K562 (cell line): ENCODE results near the gene VMP1. TPM values are rescaled to one million over a fixed set of nuclear protein-coding genes. Genes with fewer than 3 reads are reported as not detected.
A peak's percentile ranks its signal among the peaks of the same experiment; 100 is the strongest.

Experiments used
- ATAC-seq: fragments of 200-7000 bp; cut with Tn5 transposase; 3 replicates; pipeline ENCODE4 v1.9.1; 2020; ENCODE audit warnings: moderate library complexity
- BruUV-seq: library from RNA; stranded (reverse); fragments of 400-500 nt; replicated peaks from 2 replicates; lab custom pipeline; 2021; lab: Mats Ljungman, UMichigan
- CTCF ChIA-PET: fragments of 300-600 bp; formaldehyde crosslinking; extraction: SDS; loops from one replicate; lab custom pipeline; 2021; ENCODE audit warnings: low intra/inter-chr PET ratio; lab: Yijun Ruan, JAX
- POLR2A ChIA-PET: fragments of 300-600, 350-650 bp; sonication (Branson Sonifier 250); formaldehyde crosslinking; extraction: SDS; loops from one replicate; lab custom pipeline; 2021; ENCODE audit warnings: antibody characterized with exemption, inconsistent platforms; lab: Yijun Ruan, JAX
- DNase-seq, 4 experiments: peaks; one replicate each; pipeline versions ENCODE4 v3.0.0 to v3.0.0-alpha.2; 2011 to 2018; ENCODE audit warnings: low spot score in 3 of 4, mixed read lengths in 3 of 4; ENCODE audit errors: extremely low read depth in 1 of 4
- FAIRE-seq: peaks from 2 replicates; lab custom pipeline; 2011; peaks lifted over from hg19 to GRCh38; lab: Jason Lieb, UNC
- H2AFZ ChIP-seq: 2 replicates; pipeline ENCODE4 v1.6.0; 2011; ENCODE audit warnings: low read depth, low read length, control low read depth, inconsistent platforms
- H3K27ac ChIP-seq: fragments of 200-600 bp; 3 replicates; pipeline ENCODE4 v1.8.0; 2011; ENCODE audit warnings: low read depth, mild to moderate bottlenecking, control low read depth, inconsistent platforms, low read length, moderate library complexity, mixed read lengths; ENCODE audit errors: extremely low read depth
- H3K27me3 ChIP-seq, 2 experiments: fragments of 300-600 bp in 1 of 2; 2 replicates in 1 of 2; 3 replicates in 1 of 2; pipeline versions ENCODE4 v1.6.0 to v1.8.0; 2011; ENCODE audit warnings: inconsistent platforms in 2 of 2, low read length in 2 of 2, mild to moderate bottlenecking in 1 of 2, mixed read lengths in 1 of 2, moderate library complexity in 1 of 2; ENCODE audit not compliant: control insufficient read depth in 2 of 2, insufficient read depth in 2 of 2
- H3K36me3 ChIP-seq: fragments of 300-600 bp; 3 replicates; pipeline ENCODE4 v1.8.0; 2011; ENCODE audit warnings: mild to moderate bottlenecking, low read length, inconsistent platforms; ENCODE audit not compliant: control insufficient read depth, insufficient read depth
- H3K4me1 ChIP-seq, 2 experiments: fragments of 200-600 bp in 1 of 2; replicated peaks in 1 of 2; 2 replicates in 1 of 2; 3 replicates in 1 of 2; pipeline versions ENCODE4 v1.5.1 to v1.8.0; 2011; ENCODE audit warnings: inconsistent platforms in 2 of 2, low read length in 2 of 2, mild to moderate bottlenecking in 1 of 2, mixed read lengths in 1 of 2, moderate library complexity in 1 of 2; ENCODE audit not compliant: control insufficient read depth in 2 of 2, insufficient read depth in 2 of 2
- H3K4me2 ChIP-seq: 2 replicates; pipeline ENCODE4 v1.6.1; 2011; ENCODE audit warnings: low read length, control low read depth, inconsistent platforms, mixed read lengths; ENCODE audit not compliant: insufficient read depth
- H3K4me3 ChIP-seq: fragments of 200-600 bp; sonication (generic), shearing (Covaris generic); 2 replicates; pipeline ENCODE4 v1.5.1; 2016; ENCODE audit warnings: control low read depth, inconsistent platforms
- H3K79me2 ChIP-seq: fragments of 200-600 bp; 3 replicates; pipeline ENCODE4 v1.8.0; 2011; ENCODE audit warnings: low read length, inconsistent platforms; ENCODE audit not compliant: control insufficient read depth, insufficient read depth
- H3K9ac ChIP-seq, 2 experiments: 2 replicates each; pipeline versions ENCODE4 v1.6.0 to v1.6.1; 2011; ENCODE audit warnings: low read depth in 2 of 2, low read length in 2 of 2, control low read depth in 1 of 2, inconsistent platforms in 1 of 2, mild to moderate bottlenecking in 1 of 2, mixed read lengths in 1 of 2; ENCODE audit not compliant: insufficient read depth in 1 of 2
- H3K9me1 ChIP-seq: one replicate; pipeline ENCODE4 v1.6.0; 2011; ENCODE audit warnings: inconsistent platforms, mild to moderate bottlenecking, low read length, moderate library complexity; ENCODE audit not compliant: control insufficient read depth, insufficient read depth
- H3K9me3 ChIP-seq: replicated peaks from 2 replicates; pipeline ENCODE4 v1.5.1; 2011; ENCODE audit warnings: low read depth, low read length, inconsistent platforms; ENCODE audit not compliant: control insufficient read depth, insufficient read depth
- H4K20me1 ChIP-seq: replicated peaks from 2 replicates; pipeline ENCODE4 v1.6.1; 2011; ENCODE audit warnings: low read length, inconsistent platforms, mixed read lengths; ENCODE audit not compliant: control insufficient read depth, insufficient read depth
- ATF7 ChIP-seq: fragments of 450-650 bp; IDR thresholded peaks from 2 replicates; pipeline ENCODE4 v1.7.1; 2014; ENCODE audit warnings: mild to moderate bottlenecking, moderate library complexity
- BCLAF1 ChIP-seq, 2 experiments: fragments of 450-650 bp in 1 of 2; IDR thresholded peaks; 2 replicates each; pipeline ENCODE4 v1.6.1; 2011 to 2017; ENCODE audit warnings: low read depth in 2 of 2, antibody characterized with exemption in 1 of 2, borderline replicate concordance in 1 of 2, low read length in 1 of 2, mild to moderate bottlenecking in 1 of 2, mixed read lengths in 1 of 2; ENCODE audit not compliant: control insufficient read depth in 1 of 2
- FOSL1 ChIP-seq: fragments of 200-800 bp; sonication (Bioruptor generic); conservative IDR thresholded peaks from 2 replicates; pipeline ENCODE4 v1.6.1; 2016; ENCODE audit warnings: missing genetic modification characterization, missing compliant biosample characterization
- GTF3C2 ChIP-seq: IDR thresholded peaks from 3 replicates; pipeline ENCODE4 v1.6.1; 2011; ENCODE audit warnings: borderline replicate concordance, mild to moderate bottlenecking, moderate library complexity; ENCODE audit not compliant: insufficient read length; ENCODE audit errors: extremely low read depth
- POLR3A ChIP-seq: IDR thresholded peaks from 2 replicates; pipeline ENCODE4 v1.6.1; 2011; ENCODE audit warnings: borderline replicate concordance, mild to moderate bottlenecking, moderate library complexity; ENCODE audit not compliant: insufficient read length, insufficient read depth; ENCODE audit errors: extremely low read depth
- PYGO2 ChIP-seq: fragments of 450-650 bp; IDR thresholded peaks from 2 replicates; pipeline ENCODE4 v1.6.1; 2016; ENCODE audit warnings: mild to moderate bottlenecking, missing genetic modification characterization, moderate library complexity, missing compliant biosample characterization
- RBM14 ChIP-seq: fragments of 200-400 bp; formaldehyde crosslinking; IDR thresholded peaks from 2 replicates; pipeline ENCODE4 v1.6.1; 2018; ENCODE audit warnings: low read depth, mild to moderate bottlenecking, low read length, moderate library complexity, borderline replicate concordance; ENCODE audit not compliant: insufficient read depth
- ZFPM2 ChIP-seq: fragments of 250-450 bp; sonication (Bioruptor Pico); IDR thresholded peaks from 2 replicates; pipeline ENCODE4 v1.5.1; 2022; ENCODE audit warnings: mild to moderate bottlenecking
- ZNF766 ChIP-seq: fragments of 200-800 bp; sonication (Bioruptor generic); conservative IDR thresholded peaks from 2 replicates; pipeline ENCODE4 v1.6.1; 2016; ENCODE audit warnings: missing genetic modification characterization, missing compliant biosample characterization
- WGBS: fragments of 100-300 bp; shearing (Covaris generic); methylation state at CpG from one replicate; pipeline ENCODE4 v1.1.6; 2016; ENCODE audit warnings: low coverage, mixed read lengths; ENCODE audit not compliant: insufficient coverage; ENCODE audit errors: missing lambda C conversion rate; 5-methylcytosine and 5-hydroxymethylcytosine counted together
- in situ Hi-C: fragments of 300-500 bp; cut with MboI; formaldehyde crosslinking; loops from 4 replicates; pipeline ENCODE4 v1.15.0; 2018; ENCODE audit warnings: inconsistent platforms, mixed read lengths
- intact Hi-C: fragments of 100-400 bp; cut with micrococcal nuclease; formaldehyde crosslinking; loops from 2 replicates; pipeline ENCODE4 v1.14.2; 2022
- polyA plus RNA-seq, 8 experiments: library from polyadenylated mRNA; depleted of rRNA in 4 of 8; stranded (reverse) in 5 of 8; unstranded in 3 of 8; fragments of >200 nt; fragmentation: Nextera tagmentation in 2 of 8; fragmentation: Illumina TruSeq in 1 of 8; extraction: Ambion mirVana in 2 of 8; extraction: Trizol in 1 of 8; gene quantifications; 2 replicates each; pipeline versions ENCODE4 v1.2.1 to v1.2.3, GENCODE V29; 2011 to 2014; ENCODE audit warnings: inconsistent platforms in 1 of 8, missing spikeins in 1 of 8
- total RNA-seq, 7 experiments: library from RNA; depleted of rRNA in 6 of 7; stranded (reverse); fragments of >200 nt in 6 of 7; fragmentation: Illumina TruSeq in 2 of 7; extraction: Trizol in 2 of 7; gene quantifications; 2 replicates each; pipeline versions ENCODE4 v1.2.1 to v1.2.3, GENCODE V29; 2011 to 2021; ENCODE audit warnings: low replicate concordance in 1 of 7
- TF ChIP-seq, protein P1 (sequence below), 3 experiments: fragments of 200-800 bp in 1 of 3; fragments of 250-450 bp in 1 of 3; fragments of 450-650 bp in 1 of 3; sonication (Bioruptor Pico) in 1 of 3; sonication (Bioruptor generic) in 1 of 3; formaldehyde crosslinking in 1 of 3; IDR thresholded peaks; 2 replicates each; pipeline versions ENCODE4 v1.6.1 to v1.8.0; 2016 to 2022; ENCODE audit warnings: mild to moderate bottlenecking in 2 of 3, missing genetic modification characterization in 2 of 3, missing compliant biosample characterization in 1 of 3, moderate library complexity in 1 of 3

The VMP1 gene
- total and polyA plus RNA-seq, 9 of the 15 experiments (the other 6 are each of a cell fraction or from before 2014, with no cell fraction given): 123 to 304 (median 151) TPM

DNA sequence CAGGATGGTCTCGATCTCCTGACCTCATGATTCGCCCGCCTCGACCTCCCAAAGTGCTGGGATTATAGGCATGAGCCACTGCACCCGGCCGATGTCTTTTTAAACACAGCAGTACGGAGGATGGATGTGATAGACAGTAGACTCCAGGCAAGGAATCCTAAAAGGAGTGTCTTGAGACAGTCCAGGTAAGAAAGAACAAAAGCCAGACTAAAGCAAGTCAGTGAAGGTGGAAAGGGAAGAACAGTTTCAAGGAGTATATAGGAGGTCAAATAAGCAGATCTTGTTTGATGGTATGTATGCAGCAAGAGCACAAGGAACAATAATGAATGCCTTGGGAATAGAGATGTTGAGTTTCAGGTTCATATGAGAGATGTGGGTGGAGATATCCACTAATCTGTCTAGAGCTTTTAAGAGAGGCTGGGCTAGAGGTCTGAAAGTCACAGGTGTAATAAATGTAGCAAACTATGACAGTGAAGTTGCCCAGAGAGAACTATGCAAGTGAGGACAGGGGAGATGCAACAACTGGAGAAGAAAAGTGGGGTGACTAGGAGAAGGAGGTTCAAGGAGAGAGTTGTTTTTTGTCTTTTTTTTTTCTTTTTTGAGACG is 180.8 kb downstream of the VMP1 start:
- peaks cover 7 to 8% of the 10 kb centered on the region in 2 experiments; a peak in 4 of 5 replicates for H3K4me1 ChIP-seq
- H3K36me3 ChIP-seq: peaks cover 51% of the 10 kb centered on the region
- intact Hi-C loops (no loop called here), in situ Hi-C loops (no loop called here)
- FAIRE-seq (no peak), DNase-seq (no peak), ATAC-seq (no peak)
- no peak overlapping the region for H2AFZ ChIP-seq
- no peaks in the 10 kb centered on the region for H4K20me1 ChIP-seq
- no peaks in the 10 kb centered on the region for H3K27me3 ChIP-seq
- no peak overlapping the region for H3K4me3 ChIP-seq
- peaks cover 34% of the 10 kb centered on the region for H3K79me2 ChIP-seq
- ChIA-PET POLR2A (no interaction called here), CTCF (no interaction called here)
- 92% methylated on average over 2 of the region's 8 CpGs for WGBS
- no peak overlapping the region for H3K27ac ChIP-seq
- no peak overlapping the region for H3K9ac ChIP-seq
- H3K9me3 ChIP-seq: no peaks in the 10 kb centered on the region
- no TSS peak for BruUV-seq
- no peaks in the 10 kb centered on the region for H3K9me1 ChIP-seq
- H3K4me2 ChIP-seq: no peak overlapping the region
- 0 out of 4 replicates have a peak, but pooled peaks of 1 of the 2 experiments have one; percentile 40 for TF ChIP-seq BCLAF1 (IDR thresholded peaks at IDR 0.05; ENCODE audit: borderline replicate concordance in 1 of 2, control insufficient read depth in 1 of 2, low read depth in 2 of 2, low read length in 1 of 2)
- TF ChIP-seq ZNF766 (CRISPR knock-in tag): no peak
- TF ChIP-seq, protein P1, sequence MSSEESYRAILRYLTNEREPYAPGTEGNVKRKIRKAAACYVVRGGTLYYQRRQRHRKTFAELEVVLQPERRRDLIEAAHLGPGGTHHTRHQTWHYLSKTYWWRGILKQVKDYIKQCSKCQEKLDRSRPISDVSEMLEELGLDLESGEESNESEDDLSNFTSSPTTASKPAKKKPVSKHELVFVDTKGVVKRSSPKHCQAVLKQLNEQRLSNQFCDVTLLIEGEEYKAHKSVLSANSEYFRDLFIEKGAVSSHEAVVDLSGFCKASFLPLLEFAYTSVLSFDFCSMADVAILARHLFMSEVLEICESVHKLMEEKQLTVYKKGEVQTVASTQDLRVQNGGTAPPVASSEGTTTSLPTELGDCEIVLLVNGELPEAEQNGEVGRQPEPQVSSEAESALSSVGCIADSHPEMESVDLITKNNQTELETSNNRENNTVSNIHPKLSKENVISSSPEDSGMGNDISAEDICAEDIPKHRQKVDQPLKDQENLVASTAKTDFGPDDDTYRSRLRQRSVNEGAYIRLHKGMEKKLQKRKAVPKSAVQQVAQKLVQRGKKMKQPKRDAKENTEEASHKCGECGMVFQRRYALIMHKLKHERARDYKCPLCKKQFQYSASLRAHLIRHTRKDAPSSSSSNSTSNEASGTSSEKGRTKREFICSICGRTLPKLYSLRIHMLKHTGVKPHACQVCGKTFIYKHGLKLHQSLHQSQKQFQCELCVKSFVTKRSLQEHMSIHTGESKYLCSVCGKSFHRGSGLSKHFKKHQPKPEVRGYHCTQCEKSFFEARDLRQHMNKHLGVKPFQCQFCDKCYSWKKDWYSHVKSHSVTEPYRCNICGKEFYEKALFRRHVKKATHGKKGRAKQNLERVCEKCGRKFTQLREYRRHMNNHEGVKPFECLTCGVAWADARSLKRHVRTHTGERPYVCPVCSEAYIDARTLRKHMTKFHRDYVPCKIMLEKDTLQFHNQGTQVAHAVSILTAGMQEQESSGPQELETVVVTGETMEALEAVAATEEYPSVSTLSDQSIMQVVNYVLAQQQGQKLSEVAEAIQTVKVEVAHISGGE (CRISPR knock-in tag; IDR thresholded peaks at IDR 0.05): peak in 1 of 3 experiments; percentile 90; a peak in 2 of 6 replicates
- no peak for TF ChIP-seq ATF7
- TF ChIP-seq POLR3A: no peak
- no peak for TF ChIP-seq GTF3C2
- TF ChIP-seq PYGO2 (tag): no peak
- no peak for TF ChIP-seq FOSL1 (tag)
- TF ChIP-seq RBM14: no peak
- TF ChIP-seq ZFPM2 (CRISPR knock-in tag): no peak
